Measurements from ENCODE around the gene SKA2.

DNA sequence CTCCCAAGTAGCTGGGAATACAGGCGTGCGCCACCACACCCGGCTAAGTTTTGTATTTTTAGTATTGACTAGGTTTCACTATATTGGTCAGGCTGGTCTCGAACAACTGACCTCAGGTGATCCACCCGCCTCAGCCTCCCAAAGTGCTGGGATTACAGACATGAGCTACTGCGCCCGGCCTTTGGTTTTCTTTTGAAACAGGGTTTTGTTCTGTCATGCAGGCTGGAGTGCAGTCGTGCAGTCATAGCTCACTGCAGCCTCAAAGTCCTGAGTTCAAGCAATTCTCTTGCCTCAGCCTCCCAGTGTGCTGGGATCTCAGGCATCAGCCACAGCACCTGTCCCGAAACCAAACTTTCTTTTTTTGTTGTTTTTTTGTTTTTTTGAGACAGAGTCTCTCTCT is 25.6 kb upstream of the SKA2 start:
- no peak for TF ChIP-seq POLR2A (IDR thresholded peaks at IDR 0.05; ENCODE audit: low read length)
- no peak for TF ChIP-seq GATA1 (IDR thresholded peaks at IDR 0.05; ENCODE audit: low read depth, low read length)
